CD4-positive, alpha-beta T cell (primary cell): ENCODE results near the gene GJA9. TPM values are rescaled to one million over a fixed set of nuclear protein-coding genes. Genes with fewer than 3 reads are reported as not detected.
A peak's percentile ranks its signal among the peaks of the same experiment; 100 is the strongest.

Experiments used
- ATAC-seq: fragments of 200-7000 bp; cut with Tn5 transposase; one replicate; pipeline ENCODE4 v1.10.0; 2022; ENCODE audit warnings: mild to moderate bottlenecking; ENCODE audit not compliant: poor library complexity
- CTCF ChIA-PET: fragments of 350-600 bp; sonication (Branson Sonifier 250); formaldehyde crosslinking; loops from one replicate; lab custom pipeline; 2021; ENCODE audit warnings: antibody characterized with exemption, inconsistent platforms; lab: Charles Lee
- POLR2A ChIA-PET: fragments of 350-600 bp; sonication (Branson Sonifier 250); formaldehyde crosslinking; loops from one replicate; lab custom pipeline; 2021; ENCODE audit warnings: antibody characterized with exemption, inconsistent platforms; lab: Charles Lee
- DNase-seq, 14 experiments: peaks; one replicate each; pipeline ENCODE4 v3.0.0-alpha.2; 2013 to 2020; ENCODE audit warnings: mixed read lengths in 2 of 14
- H3K27ac ChIP-seq, 2 donors: one replicate each; pipeline versions ENCODE4 v1.5.1 to v1.7.0; 2013; ENCODE audit warnings: low read length in 2 of 2, low read depth in 1 of 2, mild to moderate bottlenecking in 1 of 2
- H3K27me3 ChIP-seq, 2 experiments: 1 replicate in 1 of 2; 2 replicates in 1 of 2; pipeline versions ENCODE4 v1.6.1 to v1.7.0; 2013; ENCODE audit warnings: low read length in 2 of 2, control low read depth in 1 of 2, mild to moderate bottlenecking in 1 of 2, moderate library complexity in 1 of 2; ENCODE audit not compliant: insufficient read depth in 2 of 2, control insufficient read depth in 1 of 2
- H3K36me3 ChIP-seq: one replicate; pipeline ENCODE4 v1.6.1; 2013; ENCODE audit warnings: low read length, control low read depth; ENCODE audit not compliant: insufficient read depth
- H3K4me1 ChIP-seq: one replicate; pipeline ENCODE4 v1.6.1; 2013; ENCODE audit warnings: low read length, control low read depth; ENCODE audit not compliant: insufficient read depth
- H3K4me3 ChIP-seq: one replicate; pipeline ENCODE4 v1.5.1; 2013; ENCODE audit warnings: mild to moderate bottlenecking, low read length, moderate library complexity
- H3K9me3 ChIP-seq, 2 experiments: 1 replicate in 1 of 2; 2 replicates in 1 of 2; pipeline versions ENCODE4 v1.6.1 to v1.7.0; 2013; ENCODE audit warnings: low read length in 2 of 2, mild to moderate bottlenecking in 2 of 2, control low read depth in 1 of 2, moderate library complexity in 1 of 2; ENCODE audit not compliant: control insufficient read depth in 1 of 2, insufficient read depth in 1 of 2
- H3K27ac Mint-ChIP-seq: one replicate; pipeline ENCODE4 v1.8.0; 2020; ENCODE audit warnings: mixed read lengths
- H3K27me3 Mint-ChIP-seq: one replicate; pipeline ENCODE4 v1.8.0; 2021; ENCODE audit warnings: mixed read lengths
- H3K36me3 Mint-ChIP-seq: one replicate; pipeline ENCODE4 v1.8.0; 2021; ENCODE audit warnings: low read depth, mixed read lengths
- H3K4me1 Mint-ChIP-seq: one replicate; pipeline ENCODE4 v1.8.0; 2021; ENCODE audit warnings: low read depth, mixed read lengths
- H3K4me3 Mint-ChIP-seq: one replicate; pipeline ENCODE4 v1.8.0; 2020; ENCODE audit warnings: mild to moderate bottlenecking, mixed read lengths
- H3K9me3 Mint-ChIP-seq: one replicate; pipeline ENCODE4 v1.8.0; 2020; ENCODE audit warnings: mixed read lengths
- CTCF ChIP-seq: fragments of 200-600 bp; IDR thresholded peaks from one replicate; pipeline ENCODE4 v1.8.0; 2022; ENCODE audit warnings: antibody characterized with exemption, mild to moderate bottlenecking
- intact Hi-C, 2 experiments: fragments of 100-400 bp; cut with DNase I in 1 of 2; cut with micrococcal nuclease in 1 of 2; formaldehyde crosslinking; loops; one replicate each; pipeline versions ENCODE4 v1.15.1 to v1.9.0; 2023 to 2025; cut with DNase I, micrococcal nuclease
- total RNA-seq, 174 experiments: library from RNA in 2 of 174; stranded (reverse) in 2 of 174; gene quantifications; one replicate each; pipeline ENCODE4 v1.2.3 and lab custom pipeline; 2021 to 2026

The GJA9 gene
- total RNA-seq, 2 experiments from 2014 or later: not detected

- CTCF ChIA-PET: interaction anchor here (0.6 to 1.4 kb wide), 11 partner anchors 10 to 1232 kb away, joined by 3 to 6 read pairs (median 3); no protein-coding TSS in a partner anchor
- no peak overlapping the region for H3K27ac ChIP-seq
- H3K27me3 Mint-ChIP-seq: peaks cover 8% of the 10 kb centered on the region
- peak; percentile 93 for TF ChIP-seq CTCF
- ATAC-seq: peak; percentile 84
- POLR2A ChIA-PET: no interaction called here
- H3K27ac Mint-ChIP-seq: no peak overlapping the region
- H3K36me3 ChIP-seq: peaks cover 20% of the 10 kb centered on the region
- intact Hi-C loops: loop anchor here (1.0 to 10.0 kb wide), 9 partner anchors 473 to 1233 kb away; partner anchors contain the start of genes CDCA8 (in 1 of the 2) and SF3A3 (in 1 of the 2)
- H3K9me3 ChIP-seq: no peaks in the 10 kb centered on the region
- H3K4me3 ChIP-seq: no peak overlapping the region
- no peaks in the 10 kb centered on the region for H3K27me3 ChIP-seq
- H3K9me3 Mint-ChIP-seq: no peaks in the 10 kb centered on the region
- H3K4me1 ChIP-seq: no peaks in the 10 kb centered on the region
- H3K4me1 Mint-ChIP-seq: peaks cover 7% of the 10 kb centered on the region
- peaks cover 30% of the 10 kb centered on the region for H3K36me3 Mint-ChIP-seq
- H3K4me3 Mint-ChIP-seq: no peak overlapping the region
- peak in 8 of 14 experiments; percentile 9 to 87 (median 46) for DNase-seq
Measured at GRCh38 chr1:38834937-38835827, 46.2 kb downstream of the GJA9 start.

GRCh38 chr1:38834221-38834782 lies 47.1 kb downstream of the GJA9 start:
- H3K9me3 ChIP-seq: no peaks in the 10 kb centered on the region
- Mint-ChIP-seq H3K4me3 (no peak overlapping the region), H3K36me3 (peaks cover 24% of the 10 kb centered on the region), H3K27ac (no peak overlapping the region), H3K4me1 (peaks cover 7% of the 10 kb centered on the region), H3K9me3 (no peaks in the 10 kb centered on the region), H3K27me3 (peaks cover 17% of the 10 kb centered on the region)
- no peak for ATAC-seq
- intact Hi-C loops: loop anchor here (2.0 to 10.0 kb wide), 4 partner anchors 808 to 1232 kb away; partner anchors contain the start of gene CDCA8 (in 1 of the 2)
- ChIA-PET CTCF (interaction anchor here (1.3 to 1.4 kb wide), 3 partner anchors 15 to 22 kb away, joined by 3 to 6 read pairs (median 3); no protein-coding TSS in a partner anchor), POLR2A (no interaction called here)
- TF ChIP-seq CTCF: no peak
- H3K27me3 ChIP-seq: peaks cover 0 to 1% of the 10 kb centered on the region in 2 experiments
- DNase-seq: no peak
- peaks cover 16% of the 10 kb centered on the region for H3K36me3 ChIP-seq
- no peaks in the 10 kb centered on the region for H3K4me1 ChIP-seq
- H3K27ac ChIP-seq: no peak overlapping the region
- no peak overlapping the region for H3K4me3 ChIP-seq

GRCh38 chr1:38833146-38833545 lies 48.2 kb downstream of the GJA9 start:
- no peak overlapping the region for H3K4me3 Mint-ChIP-seq
- DNase-seq (no peak), ATAC-seq (no peak)
- no peak for TF ChIP-seq CTCF
- no peaks in the 10 kb centered on the region for H3K9me3 Mint-ChIP-seq
- peaks cover 0 to 5% of the 10 kb centered on the region in 2 experiments for H3K27me3 ChIP-seq
- peaks cover 21% of the 10 kb centered on the region for H3K27me3 Mint-ChIP-seq
- H3K27ac Mint-ChIP-seq: no peak overlapping the region
- intact Hi-C loops: loop anchor here in 1 of 2 experiments (10.0 kb wide), 1 partner anchor 1138 kb away; the partner anchor contains the start of gene CDCA8
- ChIA-PET POLR2A (no interaction called here), CTCF (no interaction called here)
- no peaks in the 10 kb centered on the region for H3K4me1 ChIP-seq
- peaks cover 4% of the 10 kb centered on the region for H3K36me3 ChIP-seq
- peaks cover 7% of the 10 kb centered on the region for H3K4me1 Mint-ChIP-seq
- H3K4me3 ChIP-seq: no peak overlapping the region
- peaks cover 13% of the 10 kb centered on the region for H3K36me3 Mint-ChIP-seq
- no peaks in the 10 kb centered on the region for H3K9me3 ChIP-seq
- no peak overlapping the region for H3K27ac ChIP-seq
